Spleen (tissue), 7 donors: ENCODE results near the gene GANAB.

Experiments used
- CTCF ChIP-seq, 11 experiments: fragments of 200-600 bp in 7 of 11; fragments of 450-650 bp in 4 of 11; sonication (generic) in 4 of 11; IDR thresholded peaks in 8 of 11; conservative IDR thresholded peaks in 3 of 11; 1 replicate in 7 of 11; 2 replicates in 4 of 11; pipeline versions ENCODE4 v1.4.0 to v1.8.0; 2016 to 2021; ENCODE audit warnings: antibody characterized with exemption in 11 of 11, inconsistent platforms in 4 of 11, mild to moderate bottlenecking in 1 of 11
- POLR2A ChIP-seq, 3 donors: fragments of 450-650 bp; IDR thresholded peaks; one replicate each; pipeline ENCODE4 v1.5.1; 2017; ENCODE audit warnings: antibody characterized with exemption in 3 of 3, mild to moderate bottlenecking in 1 of 3
- donor health status: DM: no; HTN: no; CAD: no; lungs with moderate emphysema.
- donor health status: DM: no; HTN: no; CAD: no.
- donor health status: DM: no; HTN: no; CAD: no.

GRCh38 chr11:62610403-62610802, 36.0 kb downstream of the GANAB start:
- no peak for TF ChIP-seq CTCF (IDR thresholded peaks at IDR 0.05 in 8 of 11, conservative IDR thresholded peaks at IDR 0.05 in 3 of 11)
- no peak for TF ChIP-seq POLR2A (IDR thresholded peaks at IDR 0.05)
